ENCODE measurements around the gene CEACAM1.

- TF ChIP-seq CTCF (IDR thresholded peaks at IDR 0.05; ENCODE audit: insufficient read depth, low read length): no peak
- no peak for TF ChIP-seq REST (IDR thresholded peaks at IDR 0.05; ENCODE audit: insufficient replicate concordance, low read depth)
These were observed 32.5 kb upstream of the CEACAM1 start for GRCh38 chr19:42560731-42561130.
